Breast epithelium (tissue), 3 donors: ENCODE data around the gene TXLNG.

Source experiments
- CTCF ChIP-seq, 3 donors: fragments of 450-650 bp; IDR thresholded peaks; one replicate each; pipeline ENCODE4 v1.5.1; 2016 to 2017; ENCODE audit warnings: antibody characterized with exemption in 3 of 3, mild to moderate bottlenecking in 3 of 3, moderate library complexity in 3 of 3
- POLR2A ChIP-seq: fragments of 450-650 bp; IDR thresholded peaks from one replicate; pipeline ENCODE4 v1.6.1; 2016; ENCODE audit warnings: antibody characterized with exemption, mild to moderate bottlenecking, moderate library complexity

GRCh38 chrX:16851827-16852226, 65.6 kb downstream of the TXLNG start:
- TF ChIP-seq CTCF (IDR thresholded peaks at IDR 0.05) (no peak), POLR2A (no peak)
